Adipose tissue (tissue), 3 donors: ENCODE measurements around the gene SCPEP1. TPM values are rescaled to one million over a fixed set of nuclear protein-coding genes. Genes with fewer than 3 reads are reported as not detected.
"Not testable (repeated sequence)": the region's sequence is repeated elsewhere in the genome, so short reads cannot be mapped to it uniquely, and the experiment has no call there.

ENCODE experiments used
- H3K27ac ChIP-seq: one replicate; pipeline ENCODE4 v1.5.1; 2013; ENCODE audit warnings: low read depth, low read length
- WGBS, 3 donors: extraction: QIAGEN DNeasy Blood & Tissue Kit; methylation state at CpG; one replicate each; pipeline ENCODE4 v1.1.7; 2013; 5-methylcytosine and 5-hydroxymethylcytosine counted together
- polyA plus RNA-seq, 3 donors: library from polyadenylated mRNA; stranded (reverse); fragments of 200-250 nt; gene quantifications; one replicate each; pipeline ENCODE4 v1.2.3, GENCODE V29; 2013
- donor health status: healthy with polysubstance abuse.
- donor health status: Bipolar disorder and iron deficiency.
- donor health status: healthy.

SCPEP1 gene
- polyA plus RNA-seq, 3 donors, result 13.4 to 55.3 (median 38.1) TPM

DNA sequence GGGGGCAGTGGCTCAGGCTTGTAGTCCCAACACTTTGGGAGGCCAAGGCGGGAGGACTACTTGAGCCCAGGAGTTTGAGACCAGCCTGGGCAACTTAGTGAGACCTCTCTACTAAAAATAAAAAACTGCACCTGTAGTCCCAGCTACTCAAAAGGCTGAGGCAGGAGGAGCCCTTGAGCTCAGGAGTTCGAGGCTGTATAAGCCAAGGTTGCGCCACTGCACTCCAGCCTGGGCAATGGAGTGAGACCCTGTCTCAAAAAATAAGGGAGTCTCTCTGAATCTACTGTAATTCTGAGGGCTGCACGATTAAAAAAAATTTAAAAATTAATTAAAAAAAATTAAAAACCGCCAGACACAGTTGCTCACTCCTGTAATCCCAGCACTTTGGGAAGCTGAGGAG, 20.9 kb upstream of the SCPEP1 start:
- no peak overlapping the region for H3K27ac ChIP-seq

DNA sequence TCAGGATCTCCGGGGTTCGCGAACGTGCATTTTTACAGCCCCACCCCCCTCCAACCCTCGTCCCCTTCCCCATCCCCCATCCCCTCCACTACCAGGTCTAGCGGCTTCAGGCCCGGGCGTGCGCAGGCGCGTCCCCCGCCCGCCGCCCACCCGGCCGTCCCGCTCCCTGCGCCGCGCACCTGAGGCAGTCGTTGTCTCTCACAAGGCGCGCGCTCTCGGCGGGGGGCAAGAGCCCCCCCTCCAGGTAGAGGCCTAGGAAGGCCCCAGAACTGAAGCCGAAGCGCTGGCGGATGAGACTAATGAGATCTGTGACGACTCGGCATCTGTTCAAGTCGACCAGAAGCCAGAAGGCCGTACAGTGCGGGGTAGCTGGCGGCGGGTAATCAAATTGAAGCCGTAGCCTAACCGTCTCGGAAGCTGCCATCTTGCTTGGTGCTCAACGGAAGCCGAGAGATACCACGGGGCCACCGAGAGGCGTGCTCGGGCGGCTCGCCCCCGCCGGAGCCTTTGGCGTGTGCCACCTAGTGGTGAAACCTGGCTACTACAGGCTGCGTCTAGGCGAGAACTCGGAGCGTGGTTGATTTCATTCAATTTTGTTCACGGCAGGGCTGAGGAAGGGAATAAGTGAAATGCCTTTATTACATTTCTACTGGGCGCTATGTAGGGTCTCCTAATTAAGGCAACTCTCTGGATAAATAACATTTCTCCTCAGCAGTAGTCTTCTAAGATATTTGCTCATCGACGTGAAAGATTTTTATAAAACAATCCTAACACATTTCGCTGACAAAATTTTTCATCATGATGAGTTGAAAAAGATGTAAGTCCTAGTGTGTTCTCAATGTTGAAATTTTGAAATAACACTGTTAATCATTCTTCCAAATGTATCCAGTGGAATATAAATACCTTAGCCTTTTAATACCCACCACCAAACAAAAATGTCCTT, 17.1 kb upstream of the SCPEP1 start, which contains the start of gene COIL:
TSS of gene COIL (minus strand) at position 455 of the 943 bp plus-strand sequence. CDS start at position 424, 31 bp downstream.
- 4 to 5% (median 5%) methylated on average over 50 to 59 of the region's 59 CpGs for WGBS, 3 donors

More for the DNA sequence above, 20.9 kb upstream of the SCPEP1 start:
- WGBS, 3 donors, result 94 to 96% (median 95%) methylated on average over 5 of the region's 5 CpGs

DNA sequence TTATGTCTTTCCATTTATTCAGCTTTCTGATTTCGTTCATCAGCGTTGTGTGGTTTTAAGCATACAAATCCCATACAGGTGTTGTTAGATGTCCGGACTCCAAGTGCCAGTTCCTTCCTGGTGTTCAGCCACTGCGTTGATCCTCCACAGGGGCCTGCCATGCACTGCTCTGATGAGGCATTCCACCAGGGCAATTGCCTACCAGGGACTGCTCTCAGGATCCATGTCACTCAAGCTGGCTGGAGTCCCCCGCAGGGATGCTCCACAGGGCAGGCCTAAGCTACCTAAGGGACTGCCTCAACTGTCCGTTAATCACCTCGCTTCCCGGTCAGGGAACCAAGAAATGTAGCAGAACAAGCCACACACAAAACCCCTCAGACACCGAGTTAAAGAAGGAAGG, 12.7 kb upstream of the SCPEP1 start:
- 75 to 94% (median 90%) methylated on average over 9 of the region's 9 CpGs for WGBS, 3 donors
- H3K27ac ChIP-seq, result not testable (repeated sequence)

More for the DNA sequence above, 17.1 kb upstream of the SCPEP1 start, which contains the start of gene COIL:
- peak within 1 kb of the TSS; percentile 7 for H3K27ac ChIP-seq

DNA sequence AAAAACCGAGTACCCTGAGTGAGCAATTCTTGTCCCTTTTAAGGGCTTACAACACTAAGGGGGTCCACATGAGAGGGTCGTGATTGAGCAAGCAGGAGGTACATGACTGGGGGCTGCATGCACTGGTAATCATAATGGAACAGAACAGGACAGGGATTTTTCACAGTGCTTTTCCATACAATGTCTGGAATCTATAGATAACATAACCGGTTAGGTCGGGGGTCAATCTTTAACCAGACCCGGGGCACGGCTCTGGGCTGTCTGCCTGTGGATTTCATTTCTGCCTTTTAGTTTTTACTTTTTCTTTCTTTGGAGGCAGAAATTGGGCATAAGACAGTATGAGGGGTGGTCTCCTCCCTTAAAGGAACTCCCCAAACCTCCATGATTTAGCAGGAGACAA, 12.2 kb upstream of the SCPEP1 start:
- not testable (repeated sequence) for H3K27ac ChIP-seq
- 30 to 87% (median 76%) methylated on average over 6 of the region's 6 CpGs for whole genome bisulfite sequencing, 3 donors

- 53 to 83% (median 71%) methylated on average over 5 of the region's 5 CpGs for WGBS, 3 donors
- no peak overlapping the region for H3K27ac ChIP-seq
Measured at GRCh38 chr17:56966338-56966737, 11.6 kb upstream of the SCPEP1 start.

DNA sequence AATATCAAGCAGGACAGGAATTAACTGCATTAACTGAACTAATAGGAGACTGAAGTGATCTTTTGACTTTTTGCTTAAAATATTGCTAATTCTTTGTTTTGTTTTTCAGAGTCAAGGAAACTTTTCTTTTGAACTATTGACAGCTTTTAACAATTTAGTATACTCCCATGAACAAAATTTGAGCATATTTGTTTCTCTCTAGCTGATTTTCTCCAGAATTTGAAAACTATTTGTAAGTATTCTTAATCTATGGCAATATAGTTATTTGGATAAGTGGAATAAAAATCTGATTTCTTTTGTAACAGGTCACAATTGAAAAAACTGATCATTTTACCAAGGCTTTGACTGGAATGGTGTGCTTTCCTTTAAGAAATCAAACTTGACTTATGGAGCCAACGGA, 7.0 kb upstream of the SCPEP1 start:
- H3K27ac ChIP-seq, result no peak overlapping the region
- WGBS, 3 donors, result 98 to 100% (median 100%) methylated on average over 1 of the region's 1 CpG

DNA sequence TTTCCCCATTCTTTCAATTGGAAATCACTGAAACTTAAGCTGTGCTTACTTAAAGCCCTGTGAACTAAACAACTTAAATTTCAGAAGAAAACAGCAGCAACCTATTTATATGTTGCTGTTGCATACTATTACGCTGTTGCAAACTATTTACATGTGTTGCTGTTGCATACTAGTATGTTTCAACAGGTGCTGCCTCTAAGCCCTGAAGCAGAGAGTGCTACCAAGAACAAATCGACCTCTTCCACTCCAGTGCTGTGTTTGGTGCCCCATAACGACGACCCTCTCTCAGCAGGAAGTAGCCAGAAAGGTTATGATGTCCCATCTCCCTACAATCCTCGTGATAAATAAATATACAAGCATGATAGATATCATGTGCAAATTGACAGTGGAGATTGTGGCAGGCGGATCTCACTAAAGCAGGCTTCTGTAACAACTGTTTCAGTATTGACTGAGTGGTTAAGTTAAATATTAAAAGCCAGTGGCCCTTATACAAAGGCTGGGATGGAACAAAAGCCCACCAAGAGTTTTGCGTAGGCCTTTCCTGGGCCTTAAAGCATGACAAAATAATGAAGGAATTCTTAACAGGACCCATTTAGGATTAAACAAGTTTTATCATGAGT, 5.7 kb upstream of the SCPEP1 start:
- 40 to 88% (median 75%) methylated on average over 7 of the region's 7 CpGs for WGBS, 3 donors
- H3K27ac ChIP-seq, result no peak overlapping the region

DNA sequence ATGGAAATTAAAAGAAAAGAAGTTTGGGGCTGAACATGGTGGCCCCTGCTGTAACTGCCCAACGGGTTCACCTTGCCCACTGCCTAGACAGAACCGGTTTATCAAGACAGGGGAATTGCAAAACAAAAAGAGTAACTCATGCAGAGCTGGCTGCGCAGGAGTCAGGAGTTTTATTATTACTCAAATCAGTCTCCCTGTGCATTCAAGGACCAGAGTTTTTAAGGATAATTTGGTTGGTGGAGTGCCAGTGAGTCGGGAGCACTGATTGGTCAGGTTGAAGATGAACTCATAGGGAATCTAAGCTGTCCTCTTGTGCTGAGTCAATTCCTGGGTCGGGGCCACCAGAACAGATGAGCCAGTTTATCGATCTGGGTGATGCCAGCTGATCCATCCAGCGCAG, 4.4 kb upstream of the SCPEP1 start:
- WGBS, 3 donors, result 31 to 86% (median 81%) methylated on average over 7 of the region's 7 CpGs

GRCh38 chr17:56974055-56974454, 3.9 kb upstream of the SCPEP1 start:
- H3K27ac ChIP-seq, result no peak overlapping the region
- 90 to 96% (median 94%) methylated on average over 2 of the region's 2 CpGs for WGBS, 3 donors

More for the DNA sequence above, 4.4 kb upstream of the SCPEP1 start:
- no peak overlapping the region for H3K27ac ChIP-seq

DNA sequence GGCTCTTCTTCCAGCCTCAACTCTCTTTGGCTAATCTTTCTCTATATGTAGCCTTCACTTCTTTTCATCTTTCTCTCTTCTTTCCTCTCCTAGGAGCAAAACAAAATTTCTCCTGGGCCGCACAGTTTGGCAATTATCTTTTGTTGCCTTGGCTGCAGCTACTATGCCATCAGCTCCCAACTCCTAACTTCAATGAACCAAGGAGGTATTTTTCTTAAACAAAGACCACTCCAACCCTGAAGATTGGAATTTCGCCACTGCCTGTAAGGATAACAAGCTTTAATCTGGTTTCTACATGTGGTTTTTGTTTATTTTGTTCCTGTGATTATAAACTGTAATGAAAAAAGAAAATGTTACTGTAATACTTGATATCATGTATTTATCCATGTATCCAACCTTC, 2.3 kb upstream of the SCPEP1 start:
- no peak overlapping the region for H3K27ac ChIP-seq
- WGBS, 3 donors, result 90 to 91% (median 90%) methylated on average over 2 of the region's 2 CpGs

DNA sequence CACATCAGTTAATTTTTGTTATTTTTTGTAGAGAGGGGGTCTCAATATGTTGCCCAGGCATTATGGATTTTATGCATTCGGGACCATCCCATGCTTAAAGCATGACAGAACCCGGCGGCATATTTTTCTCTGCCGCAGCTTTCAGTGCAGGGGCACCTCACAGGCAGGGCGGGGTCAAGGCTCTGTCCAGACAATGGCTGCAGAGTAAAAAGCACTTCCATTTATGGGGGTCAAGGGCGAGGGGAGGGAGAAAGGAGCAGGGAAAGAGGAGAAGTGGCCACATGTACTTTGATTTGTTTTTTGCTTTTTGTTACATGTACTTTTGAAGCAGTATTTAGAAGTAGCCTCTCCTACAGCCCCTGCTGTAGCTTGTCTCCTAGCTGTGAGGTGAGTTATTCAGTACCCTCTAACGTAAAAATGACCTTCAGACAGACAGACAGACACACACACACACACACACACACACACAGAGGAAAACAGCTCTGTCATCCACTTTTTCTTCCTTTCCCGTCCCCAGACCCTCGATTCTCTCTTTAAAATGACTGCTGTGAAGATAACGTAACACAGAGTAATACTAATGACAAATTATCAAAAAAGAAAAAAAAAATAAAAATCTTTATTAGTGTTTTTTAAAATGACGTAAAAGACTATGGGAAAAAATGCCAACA, 856 bp upstream of the SCPEP1 start:
- WGBS, 3 donors, result 41 to 47% (median 46%) methylated on average over 10 to 11 of the region's 11 CpGs
- H3K27ac ChIP-seq, result no peak overlapping the region

GRCh38 chr17:56978441-56979090, 635 bp downstream of the SCPEP1 start:
- WGBS, 3 donors, result 13 to 26% (median 23%) methylated on average over 11 of the region's 11 CpGs
- H3K27ac ChIP-seq, result no peak overlapping the region

GRCh38 chr17:56979091-56979480, 1.2 kb downstream of the SCPEP1 start:
- H3K27ac ChIP-seq, result no peak overlapping the region
- 55 to 69% (median 57%) methylated on average over 3 of the region's 3 CpGs for WGBS, 3 donors

- not testable (repeated sequence) for H3K27ac ChIP-seq
- WGBS, 3 donors, result 88 to 95% (median 89%) methylated on average over 12 of the region's 12 CpGs
Measured at GRCh38 chr17:56980526-56980925, 2.6 kb downstream of the SCPEP1 start.

- WGBS, 3 donors, result 87 to 91% (median 89%) methylated on average over 8 of the region's 8 CpGs
- no peak overlapping the region for H3K27ac ChIP-seq
Measured at GRCh38 chr17:56982312-56982711, 4.4 kb downstream of the SCPEP1 start.

- H3K27ac ChIP-seq, result no peak overlapping the region
- 51 to 77% (median 65%) methylated on average over 3 of the region's 3 CpGs for WGBS, 3 donors
Measured at GRCh38 chr17:56983366-56983765, 5.4 kb downstream of the SCPEP1 start.

DNA sequence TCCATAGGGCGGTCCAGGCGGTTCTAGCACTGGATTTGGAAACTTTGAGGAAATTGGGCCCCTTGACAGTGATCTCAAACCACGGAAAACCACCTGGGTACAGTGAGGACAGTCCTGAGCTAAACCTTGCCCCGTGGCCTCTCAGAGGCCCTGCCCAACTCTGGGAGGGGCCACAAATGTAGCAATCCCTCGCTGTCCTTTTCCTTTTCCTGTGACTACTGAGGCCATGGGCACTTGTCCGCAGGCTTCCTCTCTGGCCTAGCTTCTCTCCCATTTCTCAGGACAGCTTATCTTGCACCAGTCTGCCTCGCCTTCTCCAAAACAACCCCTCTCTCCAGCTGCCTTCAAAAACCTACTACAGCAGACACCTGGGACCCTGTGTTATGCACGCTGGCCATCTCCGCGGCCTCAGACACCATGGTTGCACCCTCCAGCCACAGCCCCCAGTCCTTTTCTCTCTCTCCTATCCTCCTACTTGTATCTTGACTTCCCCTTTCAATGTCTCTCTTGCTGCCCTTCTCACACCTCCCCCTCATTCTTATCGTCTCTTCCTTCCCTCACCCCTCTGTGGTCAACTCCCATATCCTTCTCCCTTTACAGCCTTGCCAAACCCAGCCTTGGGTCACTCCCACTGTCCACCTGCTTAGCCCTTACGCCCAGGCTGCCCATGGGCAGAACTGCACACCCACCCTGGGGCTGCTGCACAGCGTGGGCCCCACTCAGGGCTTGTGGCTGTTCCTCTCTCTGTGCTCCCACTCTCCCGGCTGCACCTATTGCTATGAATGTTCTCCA, 7.6 kb downstream of the SCPEP1 start:
- 53 to 91% (median 70%) methylated on average over 14 of the region's 14 CpGs for WGBS, 3 donors

More for the DNA sequence above, 7.6 kb downstream of the SCPEP1 start:
- no peak overlapping the region for H3K27ac ChIP-seq
